ENCODE data around the gene MUC4. TPM values are rescaled to one million over a fixed set of nuclear protein-coding genes. Genes with fewer than 3 reads are reported as not detected.

The MUC4 gene
- total RNA-seq, 1 experiment from 2014 or later = 0.36 TPM

DNA sequence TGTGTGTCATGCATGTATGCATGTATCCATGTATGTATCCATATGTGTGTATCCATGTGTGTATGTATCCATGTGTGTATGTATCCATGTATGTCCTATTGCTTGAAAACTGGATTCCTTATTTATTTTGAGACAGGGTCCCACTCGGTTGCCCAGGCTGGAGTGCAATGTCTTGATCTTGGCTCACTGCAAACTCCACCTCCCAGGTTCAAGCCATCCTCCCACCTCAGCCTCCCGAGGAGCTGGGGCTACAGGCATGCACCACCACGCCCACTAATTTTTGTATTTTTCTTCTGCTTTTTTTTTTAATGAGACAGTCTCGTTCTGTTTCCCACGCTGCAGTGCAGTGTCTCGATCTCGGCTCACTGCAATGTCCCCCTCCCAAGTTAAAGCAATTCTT is 56.8 kb downstream of the MUC4 start:
- no TSS peak for BruUV-seq (replicated peaks)
- intact Hi-C loops (cut with micrococcal nuclease; ENCODE audit: unreplicated experiment) = no loop called here
- Mint-ChIP-seq H3K9me3 (ENCODE audit: unreplicated experiment) (no peaks in the 10 kb centered on the region), H3K27me3 (ENCODE audit: insufficient read depth, unreplicated experiment) (peaks cover under 1% of the 10 kb centered on the region), H3K36me3 (ENCODE audit: insufficient read depth, unreplicated experiment) (no peaks in the 10 kb centered on the region), H3K27ac (ENCODE audit: unreplicated experiment) (no peak overlapping the region), H3K4me1 (ENCODE audit: low read depth, unreplicated experiment) (peaks cover 9% of the 10 kb centered on the region), H3K4me3 (ENCODE audit: unreplicated experiment) (no peak overlapping the region)
- Histone ChIP-seq H3K4me1 (peaks cover 12% of the 10 kb centered on the region), H3K36me3 (ENCODE audit: control insufficient read depth, insufficient read depth, low read length) (no peaks in the 10 kb centered on the region), H3K4me3 (ENCODE audit: low read depth, low read length) (no peak overlapping the region), H3K27me3 (replicated peaks; ENCODE audit: control insufficient read depth, insufficient read depth, low read length) (no peaks in the 10 kb centered on the region), H3K9me3 (no peaks in the 10 kb centered on the region)
- ChIA-PET POLR2A (interaction anchor here (0.6 kb wide), 1 partner anchor 61 kb away, joined by 8 read pairs; no protein-coding TSS in a partner anchor), CTCF (interaction anchor here (0.6 kb wide), 1 partner anchor 385 kb away, joined by 7 read pairs; no protein-coding TSS in a partner anchor)
- DNase-seq = no peak
- TF ChIP-seq, protein P1, sequence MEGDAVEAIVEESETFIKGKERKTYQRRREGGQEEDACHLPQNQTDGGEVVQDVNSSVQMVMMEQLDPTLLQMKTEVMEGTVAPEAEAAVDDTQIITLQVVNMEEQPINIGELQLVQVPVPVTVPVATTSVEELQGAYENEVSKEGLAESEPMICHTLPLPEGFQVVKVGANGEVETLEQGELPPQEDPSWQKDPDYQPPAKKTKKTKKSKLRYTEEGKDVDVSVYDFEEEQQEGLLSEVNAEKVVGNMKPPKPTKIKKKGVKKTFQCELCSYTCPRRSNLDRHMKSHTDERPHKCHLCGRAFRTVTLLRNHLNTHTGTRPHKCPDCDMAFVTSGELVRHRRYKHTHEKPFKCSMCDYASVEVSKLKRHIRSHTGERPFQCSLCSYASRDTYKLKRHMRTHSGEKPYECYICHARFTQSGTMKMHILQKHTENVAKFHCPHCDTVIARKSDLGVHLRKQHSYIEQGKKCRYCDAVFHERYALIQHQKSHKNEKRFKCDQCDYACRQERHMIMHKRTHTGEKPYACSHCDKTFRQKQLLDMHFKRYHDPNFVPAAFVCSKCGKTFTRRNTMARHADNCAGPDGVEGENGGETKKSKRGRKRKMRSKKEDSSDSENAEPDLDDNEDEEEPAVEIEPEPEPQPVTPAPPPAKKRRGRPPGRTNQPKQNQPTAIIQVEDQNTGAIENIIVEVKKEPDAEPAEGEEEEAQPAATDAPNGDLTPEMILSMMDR (IDR thresholded peaks at IDR 0.05; ENCODE audit: insufficient read depth in 1 of 2, low read depth in 1 of 2, low read length in 1 of 2, severe bottlenecking in 1 of 2, unreplicated experiment in 1 of 2) = no peak

DNA sequence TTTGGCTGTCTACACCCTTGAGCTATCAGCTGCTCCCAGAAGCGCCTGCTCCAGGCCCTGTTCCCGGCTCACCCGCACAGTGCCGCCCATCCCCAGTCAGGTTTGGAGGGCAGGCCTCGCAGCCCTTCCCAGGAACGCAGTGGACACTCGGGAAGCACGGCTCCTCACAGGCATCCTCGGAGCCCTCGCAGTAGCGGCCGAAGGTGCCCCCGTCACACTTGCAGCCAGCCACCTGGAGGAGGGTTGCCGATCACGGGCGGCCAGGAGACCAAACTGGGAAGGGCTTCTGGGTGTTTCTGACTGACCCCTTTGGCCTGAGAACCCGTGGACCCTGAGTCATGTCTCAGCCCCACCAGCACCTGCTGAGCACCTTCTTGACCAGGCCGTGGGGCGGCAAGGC is 57.6 kb downstream of the MUC4 start:
- ChIA-PET POLR2A (no interaction called here), CTCF (no interaction called here)
- intact Hi-C loops (cut with micrococcal nuclease; ENCODE audit: unreplicated experiment) = no loop called here
- no peaks in the 10 kb centered on the region for H3K9me3 ChIP-seq
- Mint-ChIP-seq H3K36me3 (ENCODE audit: insufficient read depth, unreplicated experiment) (no peaks in the 10 kb centered on the region), H3K27me3 (ENCODE audit: insufficient read depth, unreplicated experiment) (no peaks in the 10 kb centered on the region), H3K27ac (ENCODE audit: unreplicated experiment) (no peak overlapping the region), H3K9me3 (ENCODE audit: unreplicated experiment) (no peaks in the 10 kb centered on the region), H3K4me3 (ENCODE audit: unreplicated experiment) (no peak overlapping the region), H3K4me1 (ENCODE audit: low read depth, unreplicated experiment) (peaks cover 9% of the 10 kb centered on the region)
- no peaks in the 10 kb centered on the region for H3K27me3 ChIP-seq (replicated peaks; ENCODE audit: control insufficient read depth, insufficient read depth, low read length)
- H3K4me3 ChIP-seq (ENCODE audit: low read depth, low read length) = no peak overlapping the region
- peaks cover 12% of the 10 kb centered on the region for H3K4me1 ChIP-seq
- no peaks in the 10 kb centered on the region for H3K36me3 ChIP-seq (ENCODE audit: control insufficient read depth, insufficient read depth, low read length)
- no TSS peak for BruUV-seq (replicated peaks)
- TF ChIP-seq, protein P1 (IDR thresholded peaks at IDR 0.05; ENCODE audit: insufficient read depth in 1 of 2, low read depth in 1 of 2, low read length in 1 of 2, severe bottlenecking in 1 of 2, unreplicated experiment in 1 of 2) = no peak
- DNase-seq = no peak

DNA sequence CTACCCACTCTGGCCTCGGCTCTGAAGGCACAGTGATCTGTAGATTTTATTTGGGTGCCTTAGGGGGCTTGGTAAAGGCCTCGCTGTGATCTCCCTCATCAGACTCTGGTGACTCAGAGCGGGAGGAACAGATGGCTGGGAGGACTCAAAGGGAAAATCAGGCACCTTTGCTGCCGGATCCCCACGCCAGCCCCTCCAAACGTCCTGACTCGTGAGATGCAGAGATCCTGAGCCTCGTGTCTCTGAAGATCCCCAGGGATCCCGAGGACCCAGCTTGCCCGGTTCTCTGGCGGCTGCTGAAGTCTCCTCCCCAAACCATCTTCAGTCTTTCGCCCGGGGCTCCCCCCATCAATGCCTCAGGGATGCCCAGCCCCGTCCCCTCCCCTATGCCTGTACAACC is 58.1 kb downstream of the MUC4 start:
- H3K9me3 Mint-ChIP-seq (ENCODE audit: unreplicated experiment) = no peaks in the 10 kb centered on the region
- intact Hi-C loops (cut with micrococcal nuclease; ENCODE audit: unreplicated experiment) = no loop called here
- H3K9me3 ChIP-seq = no peaks in the 10 kb centered on the region
- POLR2A ChIA-PET = no interaction called here
- TF ChIP-seq, protein P1 (IDR thresholded peaks at IDR 0.05; ENCODE audit: insufficient read depth in 1 of 2, low read depth in 1 of 2, low read length in 1 of 2, severe bottlenecking in 1 of 2, unreplicated experiment in 1 of 2) = no peak
- H3K4me3 ChIP-seq (ENCODE audit: low read depth, low read length) = no peak overlapping the region
- H3K27ac Mint-ChIP-seq (ENCODE audit: unreplicated experiment) = no peak overlapping the region
- no peak overlapping the region for H3K4me3 Mint-ChIP-seq (ENCODE audit: unreplicated experiment)
- H3K27me3 ChIP-seq (replicated peaks; ENCODE audit: control insufficient read depth, insufficient read depth, low read length) = no peaks in the 10 kb centered on the region
- peaks cover 12% of the 10 kb centered on the region for H3K4me1 ChIP-seq
- no peaks in the 10 kb centered on the region for H3K36me3 ChIP-seq (ENCODE audit: control insufficient read depth, insufficient read depth, low read length)
- H3K4me1 Mint-ChIP-seq (ENCODE audit: low read depth, unreplicated experiment) = peaks cover 9% of the 10 kb centered on the region
- no TSS peak for BruUV-seq (replicated peaks)
- CTCF ChIA-PET = no interaction called here
- no peaks in the 10 kb centered on the region for H3K36me3 Mint-ChIP-seq (ENCODE audit: insufficient read depth, unreplicated experiment)
- H3K27me3 Mint-ChIP-seq (ENCODE audit: insufficient read depth, unreplicated experiment) = no peaks in the 10 kb centered on the region
- no peak for DNase-seq

Data from Caco-2 (cell line).